ENCODE data around the gene PDGFRA.

DNA sequence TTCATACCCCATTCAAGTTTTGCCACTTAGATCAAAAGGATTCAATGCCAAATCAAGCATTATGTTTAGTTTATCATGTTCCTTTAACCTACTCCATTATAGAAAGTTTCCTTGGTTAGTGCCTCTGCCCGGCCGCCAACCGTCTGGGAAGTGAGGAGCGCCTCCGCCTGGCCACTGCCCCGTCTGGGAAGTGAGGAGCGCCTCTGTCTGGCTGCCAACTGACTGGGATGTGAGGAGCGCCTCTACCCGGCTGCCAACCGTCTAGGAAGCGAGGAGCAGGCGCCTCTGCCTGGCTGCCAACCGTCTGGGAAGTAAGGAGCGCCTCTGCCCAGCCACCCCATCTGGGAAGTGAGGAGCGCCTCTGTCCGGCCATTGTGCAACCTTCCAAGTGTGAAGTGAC is 36.3 kb upstream of the PDGFRA start:
- TF ChIP-seq, protein P1, sequence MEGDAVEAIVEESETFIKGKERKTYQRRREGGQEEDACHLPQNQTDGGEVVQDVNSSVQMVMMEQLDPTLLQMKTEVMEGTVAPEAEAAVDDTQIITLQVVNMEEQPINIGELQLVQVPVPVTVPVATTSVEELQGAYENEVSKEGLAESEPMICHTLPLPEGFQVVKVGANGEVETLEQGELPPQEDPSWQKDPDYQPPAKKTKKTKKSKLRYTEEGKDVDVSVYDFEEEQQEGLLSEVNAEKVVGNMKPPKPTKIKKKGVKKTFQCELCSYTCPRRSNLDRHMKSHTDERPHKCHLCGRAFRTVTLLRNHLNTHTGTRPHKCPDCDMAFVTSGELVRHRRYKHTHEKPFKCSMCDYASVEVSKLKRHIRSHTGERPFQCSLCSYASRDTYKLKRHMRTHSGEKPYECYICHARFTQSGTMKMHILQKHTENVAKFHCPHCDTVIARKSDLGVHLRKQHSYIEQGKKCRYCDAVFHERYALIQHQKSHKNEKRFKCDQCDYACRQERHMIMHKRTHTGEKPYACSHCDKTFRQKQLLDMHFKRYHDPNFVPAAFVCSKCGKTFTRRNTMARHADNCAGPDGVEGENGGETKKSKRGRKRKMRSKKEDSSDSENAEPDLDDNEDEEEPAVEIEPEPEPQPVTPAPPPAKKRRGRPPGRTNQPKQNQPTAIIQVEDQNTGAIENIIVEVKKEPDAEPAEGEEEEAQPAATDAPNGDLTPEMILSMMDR (IDR thresholded peaks at IDR 0.05): no peak
- TF ChIP-seq POLR2A (IDR thresholded peaks at IDR 0.05): no peak

All from uterus (tissue), 2 donors.